GM19025 (cell line): Measurements from ENCODE around the gene FBXL7.

Experiments used
- ATAC-seq: cut with Tn5 transposase; IDR thresholded peaks from one replicate; pipeline ENCODE4 v1.9.1; 2021; ENCODE audit warnings: mild to moderate bottlenecking, low read depth, moderate library complexity; ENCODE audit not compliant: unreplicated experiment

The FBXL7 gene

GRCh38 chr5:15574806-15575325 is 74.9 kb downstream of the FBXL7 start:
- ATAC-seq: no peak

GRCh38 chr5:15575666-15576065 is 75.7 kb downstream of the FBXL7 start:
- no peak for ATAC-seq

- ATAC-seq: no peak
Observed at GRCh38 chr5:15577132-15577531, 77.2 kb downstream of the FBXL7 start.

GRCh38 chr5:15577831-15578230 is 77.9 kb downstream of the FBXL7 start:
- ATAC-seq: no peak

- no peak for ATAC-seq
Observed at GRCh38 chr5:15579193-15579990, 79.4 kb downstream of the FBXL7 start.

- no peak for ATAC-seq
Observed at GRCh38 chr5:15584528-15584927, 84.5 kb downstream of the FBXL7 start.

GRCh38 chr5:15585128-15585527 is 85.1 kb downstream of the FBXL7 start:
- no peak for ATAC-seq

- no peak for ATAC-seq
Observed at GRCh38 chr5:15585841-15586591, 86.0 kb downstream of the FBXL7 start.

- ATAC-seq: no peak
Observed at GRCh38 chr5:15587916-15588315, 87.9 kb downstream of the FBXL7 start.

- ATAC-seq: no peak
Observed at GRCh38 chr5:15592728-15593127, 92.7 kb downstream of the FBXL7 start.

- ATAC-seq: no peak
Observed at GRCh38 chr5:15594977-15595568, 95.1 kb downstream of the FBXL7 start.

GRCh38 chr5:15595929-15596328 is 95.9 kb downstream of the FBXL7 start:
- ATAC-seq: no peak

- ATAC-seq: no peak
Observed at GRCh38 chr5:15596936-15597335, 97.0 kb downstream of the FBXL7 start.

GRCh38 chr5:15597804-15598203 is 97.8 kb downstream of the FBXL7 start:
- ATAC-seq: no peak

- no peak for ATAC-seq
Observed at GRCh38 chr5:15598294-15598902, 98.4 kb downstream of the FBXL7 start.

GRCh38 chr5:15600035-15600434 is 100.1 kb downstream of the FBXL7 start:
- ATAC-seq: no peak

GRCh38 chr5:15601274-15601673 is 101.3 kb downstream of the FBXL7 start:
- ATAC-seq: no peak

GRCh38 chr5:15601853-15602252 is 101.9 kb downstream of the FBXL7 start:
- no peak for ATAC-seq

- ATAC-seq: no peak
Observed at GRCh38 chr5:15604986-15605385, 105.0 kb downstream of the FBXL7 start.

- ATAC-seq: no peak
Observed at GRCh38 chr5:15606197-15606596, 106.2 kb downstream of the FBXL7 start.

- no peak for ATAC-seq
Observed at GRCh38 chr5:15607076-15607475, 107.1 kb downstream of the FBXL7 start.
